ENCODE measurements around the gene DHRSX. TPM values are rescaled to one million over a fixed set of nuclear protein-coding genes. Genes with fewer than 3 reads are reported as not detected.
A peak's percentile ranks its signal among the peaks of the same experiment; 100 is the strongest.

Gene DHRSX
- total and polyA plus RNA-seq, 10 of the 15 experiments (the other 5 are each of a cell fraction or from before 2014, with no cell fraction given), result 1.7 to 39.5 (median 16.5) TPM

DNA sequence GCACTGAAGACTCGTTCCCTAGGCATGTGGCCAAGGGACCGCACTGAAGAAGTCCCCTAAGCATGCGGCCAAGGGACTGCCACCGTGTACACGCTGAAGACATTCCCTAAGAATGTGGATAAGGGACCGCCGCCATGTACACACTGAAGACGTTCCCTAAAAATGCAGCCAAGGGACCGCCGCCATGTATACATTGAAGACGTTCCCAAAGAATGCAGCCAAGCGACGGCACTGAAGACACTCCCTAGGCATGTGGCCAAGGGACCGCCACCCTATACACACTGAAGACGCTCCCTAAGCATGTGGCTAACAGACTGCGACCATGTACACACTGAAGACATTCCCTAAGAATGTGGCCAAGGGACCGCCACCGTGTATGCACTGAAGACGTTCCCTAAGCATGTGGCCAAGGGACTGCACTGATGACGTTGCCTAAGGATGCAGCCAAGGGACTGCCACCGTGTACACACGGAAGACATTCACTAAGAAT is 31.5 kb downstream of the DHRSX start (continued):
- TF ChIP-seq BCLAF1 (IDR thresholded peaks at IDR 0.05) (no peak), SIN3A (IDR thresholded peaks at IDR 0.05; ENCODE audit: low read depth, low read length) (no peak), CEBPB (IDR thresholded peaks at IDR 0.05; ENCODE audit: borderline replicate concordance in 1 of 2, low read depth in 2 of 2, low read length in 2 of 2) (no peak), BMI1 (IDR thresholded peaks at IDR 0.05; ENCODE audit: borderline replicate concordance) (no peak)

- no TSS peak for BruUV-seq (replicated peaks)
- no peaks in the 10 kb centered on the region for H3K4me1 ChIP-seq (ENCODE audit: control insufficient read depth, insufficient read depth, low read length)
- H3K27me3 ChIP-seq (replicated peaks in 1 of 2; ENCODE audit: control insufficient read depth in 2 of 2, insufficient read depth in 2 of 2, low read length in 1 of 2), result no peaks in the 10 kb centered on the region
- DNase-seq (ENCODE audit: low read depth, low spot score) (no peak), FAIRE-seq (no peak), ATAC-seq (no peak)
- no peak overlapping the region for H3K9ac ChIP-seq (ENCODE audit: control insufficient read depth, insufficient read depth, low read length)
- no peak overlapping the region for H3K27ac ChIP-seq (ENCODE audit: control insufficient read depth, insufficient read depth)
- ChIA-PET SMC1A (ENCODE audit: uncharacterized antibody, unreplicated experiment) (no interaction called here), CTCF (no interaction called here), POLR2A (no interaction called here), RAD21 (ENCODE audit: unreplicated experiment) (no interaction called here)
- no peaks in the 10 kb centered on the region; the same call in 2 of the 3 replicates for H3K9me3 ChIP-seq (replicated peaks; ENCODE audit: control insufficient read depth, insufficient read depth, low read length)
- intact Hi-C loops (cut with micrococcal nuclease; ENCODE audit: unreplicated experiment) (no loop called here), in situ Hi-C loops (cut with MboI) (no loop called here)
- WGBS (ENCODE audit: insufficient coverage, insufficient replicate concordance, low lambda C conversion rate, missing lambda C conversion rate), result 96% methylated on average over 32 of the region's 32 CpGs
- H3K4me3 ChIP-seq, result no peak overlapping the region
- TF ChIP-seq JUNB (IDR thresholded peaks at IDR 0.05) (peak; percentile 39; the same call in 1 of the 2 replicates), SP1 (IDR thresholded peaks at IDR 0.05; ENCODE audit: low read depth, low read length) (no peak), ATF2 (IDR thresholded peaks at IDR 0.05; ENCODE audit: low read length) (no peak)
- H3K4me2 ChIP-seq (ENCODE audit: control insufficient read depth, insufficient read depth), result no peak overlapping the region
- no peaks in the 10 kb centered on the region for H4K20me1 ChIP-seq (ENCODE audit: control insufficient read depth, insufficient read depth)
- no peak overlapping the region for H2AFZ ChIP-seq (ENCODE audit: control insufficient read depth, low read depth, low read length)
- no peaks in the 10 kb centered on the region for H3K79me2 ChIP-seq (ENCODE audit: control insufficient read depth, insufficient read depth, low read length)
- H3K36me3 ChIP-seq (ENCODE audit: control insufficient read depth in 2 of 2, insufficient read depth in 2 of 2, low read length in 1 of 2), result no peaks in the 10 kb centered on the region; a peak in 1 of 4 replicates
Observed at GRCh38 chrX:2468261-2469195, 32.2 kb downstream of the DHRSX start.
